PC-9 (cell line): ENCODE results near the gene KCNAB3.

Experiments used
- EZH2 ChIP-seq: fragments of 200-600 bp; sonication (generic); IDR thresholded peaks from 2 replicates; pipeline ENCODE4 v1.8.0; 2017; ENCODE audit warnings: antibody characterized with exemption, low read depth
- TF ChIP-seq, protein P1 (sequence below): fragments of 200-600 bp; sonication (generic); conservative IDR thresholded peaks from 2 replicates; pipeline ENCODE4 v1.6.1; 2017; ENCODE audit warnings: mixed run types, antibody characterized with exemption, mild to moderate bottlenecking, moderate library complexity

DNA sequence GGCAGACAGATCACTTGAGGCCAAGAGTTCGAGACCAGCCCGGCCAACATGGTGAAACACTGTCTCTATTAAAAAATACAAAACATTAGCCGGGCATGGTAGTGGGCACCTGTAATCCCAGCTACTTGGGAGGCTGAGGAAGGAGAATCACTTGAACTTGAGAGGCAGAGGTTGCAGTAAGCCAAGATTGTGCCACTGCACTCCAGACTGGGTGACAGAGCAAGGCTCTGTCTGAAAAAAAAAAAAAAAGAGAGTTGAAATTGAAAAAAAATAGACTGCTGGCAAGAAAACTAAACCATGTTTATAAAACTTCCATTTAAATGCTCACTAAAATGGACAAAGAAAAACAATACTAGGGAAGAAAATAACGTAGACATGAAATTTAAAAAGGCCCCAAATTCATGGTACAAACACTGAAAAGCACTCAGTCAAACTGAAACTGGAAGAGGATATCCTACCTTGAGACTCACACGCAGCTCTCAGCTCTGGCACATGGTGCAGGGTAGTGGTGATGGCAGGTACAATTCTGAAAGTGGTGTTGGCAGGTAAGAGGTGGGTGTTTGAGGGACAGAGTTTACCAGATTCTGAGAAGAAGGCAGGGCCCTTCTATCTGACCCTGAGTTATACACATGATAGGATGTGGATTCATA lies 21.6 kb upstream of the KCNAB3 start:
- TF ChIP-seq, protein P1, sequence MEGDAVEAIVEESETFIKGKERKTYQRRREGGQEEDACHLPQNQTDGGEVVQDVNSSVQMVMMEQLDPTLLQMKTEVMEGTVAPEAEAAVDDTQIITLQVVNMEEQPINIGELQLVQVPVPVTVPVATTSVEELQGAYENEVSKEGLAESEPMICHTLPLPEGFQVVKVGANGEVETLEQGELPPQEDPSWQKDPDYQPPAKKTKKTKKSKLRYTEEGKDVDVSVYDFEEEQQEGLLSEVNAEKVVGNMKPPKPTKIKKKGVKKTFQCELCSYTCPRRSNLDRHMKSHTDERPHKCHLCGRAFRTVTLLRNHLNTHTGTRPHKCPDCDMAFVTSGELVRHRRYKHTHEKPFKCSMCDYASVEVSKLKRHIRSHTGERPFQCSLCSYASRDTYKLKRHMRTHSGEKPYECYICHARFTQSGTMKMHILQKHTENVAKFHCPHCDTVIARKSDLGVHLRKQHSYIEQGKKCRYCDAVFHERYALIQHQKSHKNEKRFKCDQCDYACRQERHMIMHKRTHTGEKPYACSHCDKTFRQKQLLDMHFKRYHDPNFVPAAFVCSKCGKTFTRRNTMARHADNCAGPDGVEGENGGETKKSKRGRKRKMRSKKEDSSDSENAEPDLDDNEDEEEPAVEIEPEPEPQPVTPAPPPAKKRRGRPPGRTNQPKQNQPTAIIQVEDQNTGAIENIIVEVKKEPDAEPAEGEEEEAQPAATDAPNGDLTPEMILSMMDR = no peak
- TF ChIP-seq EZH2 = no peak
